ENCODE measurements around the gene KRTAP4-7. TPM values are rescaled to one million over a fixed set of nuclear protein-coding genes. Genes with fewer than 3 reads are reported as not detected.

KRTAP4-7 gene
- total and polyA plus RNA-seq, 12 donors, result not detected

GRCh38 chr17:41127371-41127770 lies 43.4 kb downstream of the KRTAP4-7 start:
- Histone ChIP-seq H3K27ac (no peak overlapping the region), H3K4me1 (replicated peaks in 1 of 2) (no peaks in the 10 kb centered on the region), H3K36me3 (replicated peaks in 1 of 2) (no peaks in the 10 kb centered on the region), H3K9me3 (replicated peaks in 1 of 3) (no peaks in the 10 kb centered on the region), H3K27me3 (no peaks in the 10 kb centered on the region), H3K4me3 (no peak overlapping the region)
- whole genome bisulfite sequencing, 4 donors, result 26 to 44% (median 29%) methylated on average over 1 of the region's 1 CpG
- TF ChIP-seq CTCF (IDR thresholded peaks at IDR 0.05) (no peak), POLR2A (IDR thresholded peaks at IDR 0.05) (no peak)
- DNase-seq, result no peak
- intact Hi-C loops (cut with DNase I), result no loop called here

DNA sequence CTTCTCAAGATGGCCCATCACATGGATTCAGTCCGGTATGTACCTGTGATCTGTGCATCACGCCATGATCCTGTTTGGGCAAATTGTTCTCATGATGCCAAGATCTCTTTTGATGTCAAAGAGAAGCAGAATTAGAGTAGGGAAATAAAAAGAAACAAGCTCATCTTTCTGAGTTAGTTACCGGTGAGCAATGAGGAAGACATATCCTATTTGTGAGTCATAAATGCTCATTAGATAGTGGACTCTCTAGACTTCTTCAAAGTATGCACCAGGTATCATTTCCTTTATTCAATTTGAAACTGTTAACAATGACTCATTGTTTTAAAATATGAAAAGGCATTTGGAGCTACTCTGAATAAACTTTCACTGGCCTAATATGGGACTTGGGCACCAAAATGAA lies 48.0 kb downstream of the KRTAP4-7 start:
- no peaks in the 10 kb centered on the region for H3K36me3 ChIP-seq (replicated peaks in 1 of 2)
- no peaks in the 10 kb centered on the region for H3K27me3 ChIP-seq
- DNase-seq, result no peak
- TF ChIP-seq CTCF (IDR thresholded peaks at IDR 0.05) (no peak), POLR2A (IDR thresholded peaks at IDR 0.05) (no peak)
- 79 to 88% (median 85%) methylated on average over 3 of the region's 3 CpGs for WGBS, 4 donors
- intact Hi-C loops (cut with DNase I), result no loop called here
- no peaks in the 10 kb centered on the region for H3K4me1 ChIP-seq (replicated peaks in 1 of 2)
- no peaks in the 10 kb centered on the region for H3K9me3 ChIP-seq (replicated peaks in 1 of 3)
- H3K27ac ChIP-seq, result no peak overlapping the region
- H3K4me3 ChIP-seq, result no peak overlapping the region

- no peak for DNase-seq
- intact Hi-C loops (cut with DNase I), result no loop called here
- Histone ChIP-seq H3K4me1 (replicated peaks in 1 of 2) (no peaks in the 10 kb centered on the region), H3K27me3 (no peaks in the 10 kb centered on the region), H3K4me3 (no peak overlapping the region), H3K36me3 (replicated peaks in 1 of 2) (no peaks in the 10 kb centered on the region), H3K9me3 (replicated peaks in 1 of 3) (no peaks in the 10 kb centered on the region), H3K27ac (no peak overlapping the region)
- TF ChIP-seq CTCF (IDR thresholded peaks at IDR 0.05) (no peak), POLR2A (IDR thresholded peaks at IDR 0.05) (no peak)
- WGBS, 4 donors, result 52 to 70% (median 58%) methylated on average over 2 of the region's 2 CpGs
Measured at GRCh38 chr17:41133880-41134735, 50.2 kb downstream of the KRTAP4-7 start.

Other genes with a start within 250 kb of the KRTAP4-7 start
Only the 30 nearest of the 38 such genes appear.
- not detected for gene KRT23, start 146.5 kb upstream of the KRTAP4-7 start, total RNA-seq
- gene KRT23, start 146.5 kb upstream of the KRTAP4-7 start, polyA plus RNA-seq, result under 1 TPM in 1 of 3 donors, not detected in 2; 0.03 TPM
- not detected for gene KRT39, start 117.2 kb upstream of the KRTAP4-7 start, total RNA-seq
- gene KRT39, start 117.2 kb upstream of the KRTAP4-7 start, polyA plus RNA-seq, result under 1 TPM in 1 of 3 donors, not detected in 2; 0.17 TPM
- not detected for gene KRT40, start 99.8 kb upstream of the KRTAP4-7 start, total RNA-seq
- gene KRT40, start 99.8 kb upstream of the KRTAP4-7 start, polyA plus RNA-seq, result not detected
- not detected for gene KRTAP3-3, start 90.0 kb upstream of the KRTAP4-7 start, total RNA-seq
- gene KRTAP3-3, start 90.0 kb upstream of the KRTAP4-7 start, polyA plus RNA-seq, result not detected
- gene KRTAP3-2, start 84.2 kb upstream of the KRTAP4-7 start, total RNA-seq, result not detected
- gene KRTAP3-2, start 84.2 kb upstream of the KRTAP4-7 start, polyA plus RNA-seq, result not detected
- not detected for gene KRTAP3-1, start 75.0 kb upstream of the KRTAP4-7 start, total RNA-seq
- not detected for gene KRTAP3-1, start 75.0 kb upstream of the KRTAP4-7 start, polyA plus RNA-seq
- gene KRTAP1-5, start 56.9 kb upstream of the KRTAP4-7 start, total RNA-seq, result not detected
- not detected for gene KRTAP1-5, start 56.9 kb upstream of the KRTAP4-7 start, polyA plus RNA-seq
- not detected for gene KRTAP1-4, start 54.0 kb upstream of the KRTAP4-7 start, total RNA-seq
- gene KRTAP1-4, start 54.0 kb upstream of the KRTAP4-7 start, polyA plus RNA-seq, result not detected
- not detected for gene KRTAP1-3, start 49.3 kb upstream of the KRTAP4-7 start, total RNA-seq
- not detected for gene KRTAP1-3, start 49.3 kb upstream of the KRTAP4-7 start, polyA plus RNA-seq
- gene KRTAP1-1, start 42.7 kb upstream of the KRTAP4-7 start, total RNA-seq, result not detected
- not detected for gene KRTAP1-1, start 42.7 kb upstream of the KRTAP4-7 start, polyA plus RNA-seq
- not detected for gene KRTAP2-1, start 36.8 kb upstream of the KRTAP4-7 start, total RNA-seq
- gene KRTAP2-1, start 36.8 kb upstream of the KRTAP4-7 start, polyA plus RNA-seq, result not detected
- not detected for gene KRTAP2-2, start 28.9 kb upstream of the KRTAP4-7 start, total RNA-seq
- gene KRTAP2-2, start 28.9 kb upstream of the KRTAP4-7 start, polyA plus RNA-seq, result not detected
- gene KRTAP2-3, start 24.0 kb upstream of the KRTAP4-7 start, total RNA-seq, result not detected
- not detected for gene KRTAP2-3, start 24.0 kb upstream of the KRTAP4-7 start, polyA plus RNA-seq
- not detected for gene KRTAP2-4, start 18.3 kb upstream of the KRTAP4-7 start, total RNA-seq
- not detected for gene KRTAP2-4, start 18.3 kb upstream of the KRTAP4-7 start, polyA plus RNA-seq
- gene KRTAP4-8, start 14.0 kb downstream of the KRTAP4-7 start, total RNA-seq, result not detected
- not detected for gene KRTAP4-8, start 14.0 kb downstream of the KRTAP4-7 start, polyA plus RNA-seq
- gene KRTAP4-16, start 18.1 kb downstream of the KRTAP4-7 start, total RNA-seq, result not detected
- gene KRTAP4-16, start 18.1 kb downstream of the KRTAP4-7 start, polyA plus RNA-seq, result not detected
- gene KRTAP4-9, start 21.2 kb downstream of the KRTAP4-7 start, total RNA-seq, result not detected
- gene KRTAP4-9, start 21.2 kb downstream of the KRTAP4-7 start, polyA plus RNA-seq, result not detected
- not detected for gene KRTAP4-11, start 34.2 kb downstream of the KRTAP4-7 start, total RNA-seq
- gene KRTAP4-11, start 34.2 kb downstream of the KRTAP4-7 start, polyA plus RNA-seq, result not detected
- not detected for gene KRTAP4-12, start 40.0 kb downstream of the KRTAP4-7 start, total RNA-seq
- not detected for gene KRTAP4-12, start 40.0 kb downstream of the KRTAP4-7 start, polyA plus RNA-seq
- not detected for gene KRTAP4-6, start 56.4 kb downstream of the KRTAP4-7 start, total RNA-seq
- not detected for gene KRTAP4-6, start 56.4 kb downstream of the KRTAP4-7 start, polyA plus RNA-seq
- not detected for gene KRTAP4-5, start 65.7 kb downstream of the KRTAP4-7 start, total RNA-seq
- not detected for gene KRTAP4-5, start 65.7 kb downstream of the KRTAP4-7 start, polyA plus RNA-seq
- gene KRTAP4-4, start 76.6 kb downstream of the KRTAP4-7 start, total RNA-seq, result not detected
- gene KRTAP4-4, start 76.6 kb downstream of the KRTAP4-7 start, polyA plus RNA-seq, result not detected
- gene KRTAP4-3, start 84.1 kb downstream of the KRTAP4-7 start, total RNA-seq, result not detected
- not detected for gene KRTAP4-3, start 84.1 kb downstream of the KRTAP4-7 start, polyA plus RNA-seq
- not detected for gene KRTAP4-2, start 94.1 kb downstream of the KRTAP4-7 start, total RNA-seq
- not detected for gene KRTAP4-2, start 94.1 kb downstream of the KRTAP4-7 start, polyA plus RNA-seq
- gene KRTAP4-1, start 100.8 kb downstream of the KRTAP4-7 start, total RNA-seq, result not detected
- not detected for gene KRTAP4-1, start 100.8 kb downstream of the KRTAP4-7 start, polyA plus RNA-seq
- not detected for gene KRTAP9-1, start 105.7 kb downstream of the KRTAP4-7 start, total RNA-seq
- not detected for gene KRTAP9-1, start 105.7 kb downstream of the KRTAP4-7 start, polyA plus RNA-seq
- not detected for gene KRTAP9-2, start 142.5 kb downstream of the KRTAP4-7 start, total RNA-seq
- not detected for gene KRTAP9-2, start 142.5 kb downstream of the KRTAP4-7 start, polyA plus RNA-seq
- not detected for gene KRTAP9-3, start 148.3 kb downstream of the KRTAP4-7 start, total RNA-seq
- not detected for gene KRTAP9-3, start 148.3 kb downstream of the KRTAP4-7 start, polyA plus RNA-seq
- gene KRTAP9-8, start 153.8 kb downstream of the KRTAP4-7 start, total RNA-seq, result not detected
- gene KRTAP9-8, start 153.8 kb downstream of the KRTAP4-7 start, polyA plus RNA-seq, result not detected
- gene KRTAP9-4, start 165.5 kb downstream of the KRTAP4-7 start, total RNA-seq, result not detected
- not detected for gene KRTAP9-4, start 165.5 kb downstream of the KRTAP4-7 start, polyA plus RNA-seq

Data from adrenal gland (tissue), 12 donors.